Liver (tissue), 9 donors: ENCODE data around the gene KLHDC7B. TPM values are rescaled to one million over a fixed set of nuclear protein-coding genes. Genes with fewer than 3 reads are reported as not detected.

Source experiments
- DNase-seq: peaks from one replicate; pipeline ENCODE4 v3.0.0-alpha.2; 2017; ENCODE audit warnings: low spot score
- H3K27ac ChIP-seq, 2 donors: one replicate each; pipeline ENCODE4 v1.7.0; 2013; ENCODE audit warnings: inconsistent platforms in 2 of 2, low read length in 2 of 2, control low read depth in 1 of 2, low read depth in 1 of 2, mild to moderate bottlenecking in 1 of 2
- H3K27me3 ChIP-seq, 4 donors: one replicate each; pipeline versions ENCODE4 v1.6.1 to v1.7.0; 2013; ENCODE audit warnings: low read length in 3 of 4, inconsistent platforms in 1 of 4, mild to moderate bottlenecking in 1 of 4, moderate library complexity in 1 of 4; ENCODE audit not compliant: control insufficient read depth in 4 of 4, insufficient read depth in 4 of 4
- H3K36me3 ChIP-seq, 4 donors: one replicate each; pipeline versions ENCODE4 v1.6.1 to v1.7.0; 2013; ENCODE audit warnings: low read length in 3 of 4, mild to moderate bottlenecking in 3 of 4, low read depth in 1 of 4, moderate library complexity in 1 of 4; ENCODE audit not compliant: control insufficient read depth in 4 of 4, insufficient read depth in 3 of 4
- H3K4me1 ChIP-seq, 4 donors: one replicate each; pipeline versions ENCODE4 v1.6.1 to v1.7.0; 2013; ENCODE audit warnings: low read length in 3 of 4, mild to moderate bottlenecking in 3 of 4, moderate library complexity in 1 of 4; ENCODE audit not compliant: control insufficient read depth in 4 of 4, insufficient read depth in 4 of 4
- H3K4me3 ChIP-seq, 3 donors: one replicate each; pipeline versions ENCODE4 v1.6.1 to v1.7.0; 2013; ENCODE audit warnings: low read length in 3 of 3, control low read depth in 1 of 3, low read depth in 1 of 3, mild to moderate bottlenecking in 1 of 3
- H3K9ac ChIP-seq, 2 donors: one replicate each; pipeline ENCODE4 v1.7.0; 2013; ENCODE audit warnings: low read length in 2 of 2, mild to moderate bottlenecking in 2 of 2, moderate library complexity in 2 of 2, control low read depth in 1 of 2, low read depth in 1 of 2
- H3K9me3 ChIP-seq, 4 donors: one replicate each; pipeline versions ENCODE4 v1.6.1 to v1.7.0; 2013; ENCODE audit warnings: low read length in 3 of 4; ENCODE audit not compliant: control insufficient read depth in 4 of 4
- FOXA1 ChIP-seq: IDR thresholded peaks from 2 replicates; pipeline ENCODE4 v1.6.1; 2016; ENCODE audit warnings: antibody characterized with exemption
- FOXA2 ChIP-seq: IDR thresholded peaks from 2 replicates; pipeline ENCODE4 v1.6.1; 2016; ENCODE audit warnings: antibody characterized with exemption
- GABPA ChIP-seq, 2 donors: IDR thresholded peaks in 1 of 2; conservative IDR thresholded peaks in 1 of 2; 2 replicates each; pipeline ENCODE4 v1.6.1; 2016; ENCODE audit warnings: antibody characterized with exemption in 2 of 2, mild to moderate bottlenecking in 1 of 2, moderate library complexity in 1 of 2
- HNF4A ChIP-seq, 2 donors: conservative IDR thresholded peaks; 2 replicates each; pipeline ENCODE4 v1.6.1; 2016; ENCODE audit warnings: antibody characterized with exemption in 2 of 2, mild to moderate bottlenecking in 2 of 2
- HNF4G ChIP-seq: IDR thresholded peaks from 2 replicates; pipeline ENCODE4 v1.6.1; 2016; ENCODE audit warnings: antibody characterized with exemption
- JUND ChIP-seq, 2 donors: IDR thresholded peaks; 2 replicates each; pipeline ENCODE4 v1.6.1; 2016; ENCODE audit warnings: antibody characterized with exemption in 2 of 2
- RAD21 ChIP-seq, 2 donors: IDR thresholded peaks; 2 replicates each; pipeline ENCODE4 v1.6.1; 2016; ENCODE audit warnings: antibody characterized with exemption in 2 of 2, mild to moderate bottlenecking in 2 of 2
- RXRA ChIP-seq, 2 donors: IDR thresholded peaks; 2 replicates each; pipeline ENCODE4 v1.6.1; 2017 to 2018; ENCODE audit warnings: antibody characterized with exemption in 2 of 2, mild to moderate bottlenecking in 1 of 2
- SP1 ChIP-seq: IDR thresholded peaks from 2 replicates; pipeline ENCODE4 v1.6.1; 2018; ENCODE audit warnings: antibody characterized with exemption, mild to moderate bottlenecking
- TAF1 ChIP-seq: conservative IDR thresholded peaks from 2 replicates; pipeline ENCODE4 v1.6.1; 2016; ENCODE audit warnings: antibody characterized with exemption, mild to moderate bottlenecking
- YY1 ChIP-seq: IDR thresholded peaks from 2 replicates; pipeline ENCODE4 v1.6.1; 2016; ENCODE audit warnings: antibody characterized with exemption, mild to moderate bottlenecking
- WGBS: extraction: QIAGEN DNeasy Blood & Tissue Kit; methylation state at CpG from one replicate; pipeline ENCODE4 v1.1.7; 2013; 5-methylcytosine and 5-hydroxymethylcytosine counted together
- polyA plus RNA-seq, 2 donors: library from polyadenylated mRNA; stranded (reverse) in 1 of 2; unstranded in 1 of 2; fragments of 200-250 nt in 1 of 2; fragments of >200 nt in 1 of 2; fragmentation: Nextera tagmentation in 1 of 2; extraction: Ambion mirVana in 1 of 2; gene quantifications; one replicate each; pipeline versions ENCODE4 v1.2.1 to v1.2.3, GENCODE V29; 2013 to 2015
- total RNA-seq, 2 donors: library from RNA; depleted of rRNA; stranded (reverse); fragments of >200 nt; gene quantifications; one replicate each; pipeline ENCODE4 v1.2.3, GENCODE V29; 2014
- TF ChIP-seq, protein P1 (sequence below): IDR thresholded peaks from 2 replicates; pipeline ENCODE4 v1.6.1; 2016; ENCODE audit warnings: antibody characterized with exemption, mild to moderate bottlenecking
- TF ChIP-seq, protein P2 (sequence below): IDR thresholded peaks from 2 replicates; pipeline ENCODE4 v1.6.1; 2016; ENCODE audit warnings: antibody characterized with exemption
- TF ChIP-seq, protein P3 (sequence below): IDR thresholded peaks from 2 replicates; pipeline ENCODE4 v1.6.1; 2016; ENCODE audit warnings: antibody characterized with exemption
- TF ChIP-seq, protein P4 (sequence below): fragments of 150-350 bp; IDR thresholded peaks from 2 replicates; pipeline ENCODE4 v1.5.1; 2017; ENCODE audit warnings: improper control_type of control experiment, low read depth, low read length; ENCODE audit not compliant: missing input control
- donor health status: healthy.
- donor health status: healthy.
- donor health status: healthy.
- donor health status: healthy.
- donor health status: healthy.

KLHDC7B gene
- total and polyA plus RNA-seq, 4 donors: 0.08 to 0.16 (median 0.08) TPM; not detected in 1

DNA sequence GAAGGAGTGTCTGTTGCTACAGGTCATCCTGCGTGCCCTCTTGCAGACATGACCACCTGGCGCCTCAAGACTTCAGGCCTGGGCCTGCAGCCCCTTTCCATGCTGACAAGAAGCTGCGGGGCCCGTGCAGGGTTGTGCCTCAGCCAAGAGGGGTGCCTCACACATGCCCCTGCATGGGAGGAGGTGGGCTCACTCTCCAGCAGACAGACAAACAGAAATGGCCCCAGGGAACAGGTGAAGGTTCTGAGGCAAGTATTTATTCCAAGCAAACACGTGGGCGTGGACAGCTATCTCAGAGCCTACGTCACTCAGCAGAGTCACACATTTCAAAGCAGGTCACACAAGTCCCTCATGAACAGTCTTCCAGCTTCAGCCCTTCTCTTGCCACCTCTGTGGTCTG, 22.9 kb downstream of the KLHDC7B start (continued):
- TF ChIP-seq, protein P1, sequence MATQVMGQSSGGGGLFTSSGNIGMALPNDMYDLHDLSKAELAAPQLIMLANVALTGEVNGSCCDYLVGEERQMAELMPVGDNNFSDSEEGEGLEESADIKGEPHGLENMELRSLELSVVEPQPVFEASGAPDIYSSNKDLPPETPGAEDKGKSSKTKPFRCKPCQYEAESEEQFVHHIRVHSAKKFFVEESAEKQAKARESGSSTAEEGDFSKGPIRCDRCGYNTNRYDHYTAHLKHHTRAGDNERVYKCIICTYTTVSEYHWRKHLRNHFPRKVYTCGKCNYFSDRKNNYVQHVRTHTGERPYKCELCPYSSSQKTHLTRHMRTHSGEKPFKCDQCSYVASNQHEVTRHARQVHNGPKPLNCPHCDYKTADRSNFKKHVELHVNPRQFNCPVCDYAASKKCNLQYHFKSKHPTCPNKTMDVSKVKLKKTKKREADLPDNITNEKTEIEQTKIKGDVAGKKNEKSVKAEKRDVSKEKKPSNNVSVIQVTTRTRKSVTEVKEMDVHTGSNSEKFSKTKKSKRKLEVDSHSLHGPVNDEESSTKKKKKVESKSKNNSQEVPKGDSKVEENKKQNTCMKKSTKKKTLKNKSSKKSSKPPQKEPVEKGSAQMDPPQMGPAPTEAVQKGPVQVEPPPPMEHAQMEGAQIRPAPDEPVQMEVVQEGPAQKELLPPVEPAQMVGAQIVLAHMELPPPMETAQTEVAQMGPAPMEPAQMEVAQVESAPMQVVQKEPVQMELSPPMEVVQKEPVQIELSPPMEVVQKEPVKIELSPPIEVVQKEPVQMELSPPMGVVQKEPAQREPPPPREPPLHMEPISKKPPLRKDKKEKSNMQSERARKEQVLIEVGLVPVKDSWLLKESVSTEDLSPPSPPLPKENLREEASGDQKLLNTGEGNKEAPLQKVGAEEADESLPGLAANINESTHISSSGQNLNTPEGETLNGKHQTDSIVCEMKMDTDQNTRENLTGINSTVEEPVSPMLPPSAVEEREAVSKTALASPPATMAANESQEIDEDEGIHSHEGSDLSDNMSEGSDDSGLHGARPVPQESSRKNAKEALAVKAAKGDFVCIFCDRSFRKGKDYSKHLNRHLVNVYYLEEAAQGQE: peak; percentile 89
- TF ChIP-seq, protein P2, sequence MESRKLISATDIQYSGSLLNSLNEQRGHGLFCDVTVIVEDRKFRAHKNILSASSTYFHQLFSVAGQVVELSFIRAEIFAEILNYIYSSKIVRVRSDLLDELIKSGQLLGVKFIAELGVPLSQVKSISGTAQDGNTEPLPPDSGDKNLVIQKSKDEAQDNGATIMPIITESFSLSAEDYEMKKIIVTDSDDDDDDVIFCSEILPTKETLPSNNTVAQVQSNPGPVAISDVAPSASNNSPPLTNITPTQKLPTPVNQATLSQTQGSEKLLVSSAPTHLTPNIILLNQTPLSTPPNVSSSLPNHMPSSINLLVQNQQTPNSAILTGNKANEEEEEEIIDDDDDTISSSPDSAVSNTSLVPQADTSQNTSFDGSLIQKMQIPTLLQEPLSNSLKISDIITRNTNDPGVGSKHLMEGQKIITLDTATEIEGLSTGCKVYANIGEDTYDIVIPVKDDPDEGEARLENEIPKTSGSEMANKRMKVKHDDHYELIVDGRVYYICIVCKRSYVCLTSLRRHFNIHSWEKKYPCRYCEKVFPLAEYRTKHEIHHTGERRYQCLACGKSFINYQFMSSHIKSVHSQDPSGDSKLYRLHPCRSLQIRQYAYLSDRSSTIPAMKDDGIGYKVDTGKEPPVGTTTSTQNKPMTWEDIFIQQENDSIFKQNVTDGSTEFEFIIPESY: no peak
- peak; percentile 79 for TF ChIP-seq YY1
- TF ChIP-seq, protein P3, sequence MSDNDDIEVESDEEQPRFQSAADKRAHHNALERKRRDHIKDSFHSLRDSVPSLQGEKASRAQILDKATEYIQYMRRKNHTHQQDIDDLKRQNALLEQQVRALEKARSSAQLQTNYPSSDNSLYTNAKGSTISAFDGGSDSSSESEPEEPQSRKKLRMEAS: no peak

DNA sequence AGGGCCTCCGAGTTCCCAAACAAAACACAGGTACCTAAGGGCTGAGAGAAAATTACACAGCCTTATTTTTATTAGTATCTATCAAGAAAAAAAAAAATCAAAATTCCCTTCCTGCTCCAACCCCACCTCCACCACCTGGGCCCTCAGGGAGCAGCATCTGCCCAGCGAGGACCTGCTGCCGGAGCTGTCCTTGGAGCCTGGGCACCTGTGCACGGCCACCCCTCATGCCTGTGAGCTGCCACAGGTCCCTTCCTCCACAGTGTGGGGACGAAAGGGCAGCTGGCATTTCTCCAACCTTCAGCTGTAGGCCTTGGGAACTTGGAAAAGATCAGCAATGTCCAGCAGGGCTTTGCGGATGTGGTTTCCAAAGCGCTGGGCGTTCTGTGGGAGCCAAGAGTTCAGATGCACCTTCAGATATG, 23.4 kb downstream of the KLHDC7B start:
- Histone ChIP-seq H3K9ac (peak overlapping the region; percentile 1 to 65), H3K36me3 (peaks cover 0 to 17% (median 0%) of the 10 kb centered on the region in 4 donors), H3K4me1 (peaks cover 12 to 43% (median 25%) of the 10 kb centered on the region in 4 donors), H3K9me3 (no peaks in the 10 kb centered on the region), H3K27me3 (no peaks in the 10 kb centered on the region), H3K27ac (peak overlapping the region; percentile 96 to 97), H3K4me3 (no peak overlapping the region)
- peak; percentile 75 to 88 for TF ChIP-seq RXRA (IDR thresholded peaks at IDR 0.05)
- peak in 1 of 2 donors; percentile 51 for TF ChIP-seq JUND (IDR thresholded peaks at IDR 0.05)
- TF ChIP-seq, protein P4, sequence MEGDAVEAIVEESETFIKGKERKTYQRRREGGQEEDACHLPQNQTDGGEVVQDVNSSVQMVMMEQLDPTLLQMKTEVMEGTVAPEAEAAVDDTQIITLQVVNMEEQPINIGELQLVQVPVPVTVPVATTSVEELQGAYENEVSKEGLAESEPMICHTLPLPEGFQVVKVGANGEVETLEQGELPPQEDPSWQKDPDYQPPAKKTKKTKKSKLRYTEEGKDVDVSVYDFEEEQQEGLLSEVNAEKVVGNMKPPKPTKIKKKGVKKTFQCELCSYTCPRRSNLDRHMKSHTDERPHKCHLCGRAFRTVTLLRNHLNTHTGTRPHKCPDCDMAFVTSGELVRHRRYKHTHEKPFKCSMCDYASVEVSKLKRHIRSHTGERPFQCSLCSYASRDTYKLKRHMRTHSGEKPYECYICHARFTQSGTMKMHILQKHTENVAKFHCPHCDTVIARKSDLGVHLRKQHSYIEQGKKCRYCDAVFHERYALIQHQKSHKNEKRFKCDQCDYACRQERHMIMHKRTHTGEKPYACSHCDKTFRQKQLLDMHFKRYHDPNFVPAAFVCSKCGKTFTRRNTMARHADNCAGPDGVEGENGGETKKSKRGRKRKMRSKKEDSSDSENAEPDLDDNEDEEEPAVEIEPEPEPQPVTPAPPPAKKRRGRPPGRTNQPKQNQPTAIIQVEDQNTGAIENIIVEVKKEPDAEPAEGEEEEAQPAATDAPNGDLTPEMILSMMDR: no peak
- TF ChIP-seq GABPA (IDR thresholded peaks at IDR 0.05 in 1 of 2, conservative IDR thresholded peaks at IDR 0.05 in 1 of 2): peak in 1 of 2 donors; percentile 70
- TF ChIP-seq SP1: peak; percentile 84
- no peak for TF ChIP-seq TAF1
- TF ChIP-seq, protein P1: no peak
- no peak for TF ChIP-seq FOXA2
- peak; percentile 90 to 92 for TF ChIP-seq HNF4A (conservative IDR thresholded peaks at IDR 0.05)
- TF ChIP-seq RAD21 (IDR thresholded peaks at IDR 0.05): peak in 1 of 2 donors; percentile 63
- TF ChIP-seq HNF4G: peak; percentile 52
- no peak for TF ChIP-seq FOXA1
- TF ChIP-seq, protein P2: no peak
- TF ChIP-seq YY1: peak; percentile 51
- WGBS: 34% methylated on average over 8 of the region's 8 CpGs
- DNase-seq: peak; percentile 68
